ENCODE results near the gene TUBB3.
"Not testable (repeated sequence)": the region's sequence is repeated elsewhere in the genome, so short reads cannot be mapped to it uniquely, and the experiment has no call there.

Gene TUBB3

DNA sequence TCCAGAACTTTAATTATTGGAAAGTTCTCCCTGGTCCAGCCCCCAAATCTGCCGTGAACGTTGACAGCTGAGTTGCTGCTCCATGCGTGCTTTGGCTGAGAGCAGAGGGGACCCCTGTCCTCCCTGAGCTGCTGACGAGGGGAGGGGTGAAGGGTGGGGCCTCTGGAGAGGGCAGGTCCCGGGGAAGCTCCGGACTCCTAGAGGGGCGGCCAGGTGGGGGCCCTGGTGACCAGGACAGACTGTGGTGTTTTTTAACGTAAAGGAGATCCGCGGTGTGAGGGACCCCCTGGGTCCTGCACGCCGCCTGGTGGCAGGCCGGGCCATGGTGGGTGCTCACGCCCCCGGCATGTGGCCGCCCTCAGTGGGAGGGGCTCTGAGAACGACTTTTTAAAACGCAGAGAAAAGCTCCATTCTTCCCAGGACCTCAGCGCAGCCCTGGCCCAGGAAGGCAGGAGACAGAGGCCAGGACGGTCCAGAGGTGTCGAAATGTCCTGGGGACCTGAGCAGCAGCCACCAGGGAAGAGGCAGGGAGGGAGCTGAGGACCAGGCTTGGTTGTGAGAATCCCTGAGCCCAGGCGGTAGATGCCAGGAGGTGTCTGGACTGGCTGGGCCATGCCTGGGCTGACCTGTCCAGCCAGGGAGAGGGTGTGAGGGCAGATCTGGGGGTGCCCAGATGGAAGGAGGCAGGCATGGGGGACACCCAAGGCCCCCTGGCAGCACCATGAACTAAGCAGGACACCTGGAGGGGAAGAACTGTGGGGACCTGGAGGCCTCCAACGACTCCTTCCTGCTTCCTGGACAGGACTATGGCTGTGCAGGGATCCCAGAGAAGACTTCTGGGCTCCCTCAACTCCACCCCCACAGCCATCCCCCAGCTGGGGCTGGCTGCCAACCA is 4.4 kb upstream of the TUBB3 start, which contains the start of gene MC1R:
MC1R (plus strand) TSS at position 410 of the 895 bp plus-strand sequence; CDS start at position 807, 397 bp downstream.
- no peak for DNase-seq (ENCODE audit: low spot score)

DNA sequence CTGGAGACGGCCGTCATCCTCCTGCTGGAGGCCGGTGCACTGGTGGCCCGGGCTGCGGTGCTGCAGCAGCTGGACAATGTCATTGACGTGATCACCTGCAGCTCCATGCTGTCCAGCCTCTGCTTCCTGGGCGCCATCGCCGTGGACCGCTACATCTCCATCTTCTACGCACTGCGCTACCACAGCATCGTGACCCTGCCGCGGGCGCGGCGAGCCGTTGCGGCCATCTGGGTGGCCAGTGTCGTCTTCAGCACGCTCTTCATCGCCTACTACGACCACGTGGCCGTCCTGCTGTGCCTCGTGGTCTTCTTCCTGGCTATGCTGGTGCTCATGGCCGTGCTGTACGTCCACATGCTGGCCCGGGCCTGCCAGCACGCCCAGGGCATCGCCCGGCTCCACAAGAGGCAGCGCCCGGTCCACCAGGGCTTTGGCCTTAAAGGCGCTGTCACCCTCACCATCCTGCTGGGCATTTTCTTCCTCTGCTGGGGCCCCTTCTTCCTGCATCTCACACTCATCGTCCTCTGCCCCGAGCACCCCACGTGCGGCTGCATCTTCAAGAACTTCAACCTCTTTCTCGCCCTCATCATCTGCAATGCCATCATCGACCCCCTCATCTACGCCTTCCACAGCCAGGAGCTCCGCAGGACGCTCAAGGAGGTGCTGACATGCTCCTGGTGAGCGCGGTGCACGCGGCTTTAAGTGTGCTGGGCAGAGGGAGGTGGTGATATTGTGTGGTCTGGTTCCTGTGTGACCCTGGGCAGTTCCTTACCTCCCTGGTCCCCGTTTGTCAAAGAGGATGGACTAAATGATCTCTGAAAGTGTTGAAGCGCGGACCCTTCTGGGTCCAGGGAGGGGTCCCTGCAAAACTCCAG is 3.4 kb upstream of the TUBB3 start:
- no peak for DNase-seq (ENCODE audit: low spot score)

DNA sequence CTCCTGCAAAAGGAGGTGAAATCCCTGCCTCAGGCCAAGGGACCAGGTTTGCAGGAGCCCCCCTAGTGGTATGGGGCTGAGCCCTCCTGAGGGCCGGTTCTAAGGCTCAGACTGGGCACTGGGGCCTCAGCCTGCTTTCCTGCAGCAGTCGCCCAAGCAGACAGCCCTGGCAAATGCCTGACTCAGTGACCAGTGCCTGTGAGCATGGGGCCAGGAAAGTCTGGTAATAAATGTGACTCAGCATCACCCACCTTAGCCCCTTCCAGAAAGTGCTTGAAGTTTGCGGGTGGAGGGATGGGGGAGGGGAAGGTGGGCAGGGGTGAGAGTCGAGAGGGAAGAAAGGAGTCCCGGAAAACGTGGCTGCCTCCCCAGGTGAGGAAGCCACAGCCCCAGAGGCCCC is 2.4 kb upstream of the TUBB3 start:
- no peak for DNase-seq (ENCODE audit: low spot score)

DNA sequence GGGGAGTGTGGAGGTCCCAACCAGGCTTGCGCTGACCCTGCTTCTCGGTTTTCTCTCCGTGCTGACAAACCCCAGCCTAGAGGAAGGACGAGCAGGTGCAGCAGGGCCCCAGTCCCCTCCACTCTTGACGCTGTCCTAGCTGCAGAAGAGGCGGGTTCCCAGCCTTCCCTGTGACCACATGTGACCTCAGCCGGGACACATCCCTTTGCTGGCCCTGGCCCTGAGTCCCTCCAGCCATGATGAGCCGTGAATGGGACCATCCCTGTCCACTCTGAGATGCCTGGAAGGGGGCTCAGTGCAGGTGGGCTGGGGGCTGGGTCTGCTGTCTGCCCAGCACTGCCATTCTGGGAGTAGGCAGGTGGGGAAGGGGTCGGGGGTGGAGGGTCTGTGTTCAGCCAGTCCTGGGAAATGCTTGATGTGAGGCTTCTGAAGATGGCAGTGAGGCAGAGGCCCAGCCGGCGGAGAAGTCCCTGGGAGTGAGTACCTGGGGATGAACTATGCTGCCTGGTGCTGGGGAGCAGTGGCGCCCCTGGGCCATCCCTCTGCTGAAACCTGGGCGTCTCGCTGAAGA is 1.9 kb upstream of the TUBB3 start:
- no peak for DNase-seq (ENCODE audit: low spot score)

DNA sequence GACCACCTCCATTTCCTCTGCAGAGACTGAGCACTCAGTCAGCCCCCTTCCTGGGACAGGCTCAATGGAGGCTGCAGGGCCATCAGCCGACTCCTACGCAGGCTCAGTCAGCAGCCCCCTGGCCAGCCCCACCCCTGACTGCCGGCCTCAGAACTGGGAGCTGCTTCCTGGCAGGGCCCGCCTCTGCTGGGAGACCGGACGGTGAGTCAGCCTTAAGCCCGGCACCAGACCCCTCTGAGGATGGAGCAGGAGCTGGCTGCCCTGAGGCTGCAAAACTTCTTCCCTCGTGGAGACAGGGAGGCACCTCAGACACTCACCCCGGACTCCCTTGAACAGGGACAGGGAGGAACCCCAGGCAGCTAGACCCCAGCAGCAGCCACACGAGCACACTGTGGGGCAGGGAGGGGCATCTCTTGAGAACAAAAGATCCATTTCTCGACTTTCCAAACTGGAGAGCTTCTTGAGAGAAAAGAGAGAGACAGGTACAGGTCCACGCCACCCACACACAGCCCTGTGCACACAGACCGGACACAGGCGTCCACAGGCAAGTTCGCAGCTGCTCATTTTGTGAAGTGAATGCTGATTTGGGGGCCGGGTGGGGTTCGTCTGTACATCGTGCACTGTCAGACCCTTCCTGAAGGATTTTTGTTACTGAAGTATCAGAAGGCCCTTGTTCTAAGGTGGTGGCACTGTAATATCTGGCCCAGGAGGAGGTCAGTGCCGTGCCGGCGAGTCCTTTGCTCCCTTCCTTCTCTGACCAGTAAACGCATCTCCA is 1.3 kb upstream of the TUBB3 start:
- DNase-seq (ENCODE audit: low spot score): no peak

DNA sequence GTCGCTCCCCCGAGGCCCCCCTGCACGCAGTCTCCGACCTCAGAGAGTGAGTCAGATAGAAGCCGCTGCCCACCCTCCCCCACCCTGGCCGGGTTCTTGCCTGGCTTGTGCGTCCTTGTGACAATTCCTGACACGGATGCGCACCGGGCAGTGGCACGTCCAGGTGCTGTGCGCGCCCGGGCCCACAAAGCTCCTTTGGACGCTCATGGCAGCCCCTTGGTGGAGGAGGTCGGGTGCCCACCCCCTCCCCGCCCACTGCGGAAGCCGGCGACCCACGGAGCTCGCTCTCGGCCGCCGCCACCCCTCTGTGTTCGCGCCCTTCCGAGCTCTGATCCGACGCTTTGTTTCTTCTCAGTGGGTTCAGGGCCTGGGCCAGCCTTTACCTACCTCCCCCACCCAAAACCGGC is 662 bp upstream of the TUBB3 start:
- DNase-seq (ENCODE audit: low spot score): no peak

DNA sequence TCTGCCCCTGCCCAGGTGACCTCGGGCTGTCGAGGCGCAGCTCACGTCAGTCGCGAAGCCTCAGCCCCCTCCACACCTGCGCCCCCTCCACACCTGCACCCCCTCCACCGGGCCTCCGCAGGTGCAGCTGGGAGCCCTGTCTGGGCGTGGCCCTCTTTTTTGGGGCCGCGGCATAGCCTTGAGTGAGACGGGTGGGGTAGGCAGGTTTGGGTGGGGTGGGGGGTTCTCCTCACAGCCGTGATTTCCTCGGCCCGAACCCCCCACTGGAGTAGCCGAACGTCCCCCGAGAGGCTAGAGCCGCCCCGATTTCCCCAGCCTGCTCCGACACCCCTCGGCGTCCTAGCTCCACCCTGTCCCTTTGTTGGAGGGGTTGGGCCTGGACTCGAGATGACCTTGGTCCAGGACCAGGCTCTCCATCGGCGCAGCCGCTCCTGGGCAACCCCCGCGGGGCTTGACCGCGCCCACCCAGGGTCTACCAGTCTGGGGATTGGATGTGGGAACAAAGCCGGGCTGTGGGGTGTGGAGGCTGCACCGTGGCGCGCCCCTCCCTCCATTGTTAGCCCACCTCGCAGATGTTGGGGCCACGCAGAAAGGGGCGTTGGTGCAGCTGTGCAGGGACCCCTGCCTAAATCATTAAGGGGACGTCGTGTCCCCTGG is 626 bp downstream of the TUBB3 start:
- no peak for DNase-seq (ENCODE audit: low spot score)

DNA sequence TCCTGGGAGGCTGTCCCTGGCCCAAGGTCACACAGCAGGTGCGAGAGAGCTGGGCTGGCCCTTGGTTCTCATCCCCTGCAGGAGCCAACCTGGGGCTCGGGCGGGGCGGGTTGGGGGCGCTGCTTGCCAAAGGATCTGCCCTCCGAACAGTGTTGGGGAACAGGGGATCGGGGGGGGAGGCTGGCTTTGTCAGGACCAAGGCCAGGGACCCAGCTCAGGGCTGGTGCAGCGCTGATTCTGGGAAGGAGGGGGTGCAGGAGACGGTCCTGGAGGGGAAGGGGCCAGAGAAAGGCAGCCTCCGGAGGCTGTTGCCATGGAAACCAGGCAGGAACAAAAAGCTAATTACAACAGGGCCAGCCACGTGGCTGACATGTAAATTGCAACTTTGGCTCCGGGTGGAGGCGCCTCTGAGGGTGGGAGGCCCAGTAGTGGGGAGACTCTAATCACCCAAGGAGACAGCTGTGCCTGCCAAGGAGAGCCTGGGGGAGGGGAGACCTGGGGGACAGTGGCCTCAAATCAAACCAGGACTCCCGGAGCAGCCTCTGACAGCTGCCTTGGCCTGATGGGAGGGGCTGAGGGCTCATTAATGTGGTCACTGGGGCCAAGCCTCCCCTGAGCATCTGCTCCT is 1.3 kb downstream of the TUBB3 start:
- DNase-seq (ENCODE audit: low spot score): no peak

DNA sequence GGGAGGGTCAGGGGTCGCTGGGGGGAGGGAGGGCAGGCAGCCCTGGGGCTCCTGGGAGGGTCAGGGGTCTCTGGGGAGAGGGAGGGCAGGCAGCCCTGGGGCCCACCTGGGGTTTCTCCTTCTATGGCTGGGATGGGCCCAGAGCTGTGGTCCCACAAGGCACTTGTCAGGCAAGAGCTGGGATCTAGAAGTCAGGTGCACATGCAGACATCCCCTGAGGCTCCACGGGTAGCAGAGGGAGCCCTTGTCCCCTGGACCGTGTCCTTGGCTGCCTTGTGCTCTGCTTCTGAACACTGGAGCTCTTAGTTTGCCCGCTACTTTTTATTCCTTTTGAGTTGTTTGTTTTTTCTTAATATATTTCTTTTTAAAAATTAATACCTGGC is 1.8 kb downstream of the TUBB3 start:
- DNase-seq (ENCODE audit: low spot score): no peak

DNA sequence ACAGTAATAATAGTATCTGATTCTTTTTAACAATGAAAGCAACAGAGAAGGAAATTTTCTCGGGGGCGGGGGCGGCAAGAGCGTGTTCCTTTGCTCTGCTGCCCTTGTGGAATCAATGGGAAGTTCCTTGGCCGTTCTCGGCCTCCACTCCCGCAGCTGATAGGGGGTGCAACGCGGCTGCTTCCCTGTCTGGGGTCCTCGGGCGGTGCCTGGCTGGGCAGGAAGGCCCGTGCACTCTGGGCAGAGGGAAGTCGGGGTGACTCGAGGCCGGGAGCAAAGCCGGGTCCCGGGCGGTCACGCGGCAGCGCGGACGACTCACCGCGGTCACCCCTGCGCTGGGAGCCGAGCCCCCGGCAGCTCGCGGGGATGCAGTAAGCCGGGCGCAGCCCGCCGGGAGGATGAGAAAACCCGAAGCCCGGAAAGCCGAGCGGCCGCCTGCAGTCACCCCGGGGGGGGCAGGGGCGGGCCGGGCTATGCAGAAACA is 2.5 kb downstream of the TUBB3 start:
- no peak for DNase-seq (ENCODE audit: low spot score)

DNA sequence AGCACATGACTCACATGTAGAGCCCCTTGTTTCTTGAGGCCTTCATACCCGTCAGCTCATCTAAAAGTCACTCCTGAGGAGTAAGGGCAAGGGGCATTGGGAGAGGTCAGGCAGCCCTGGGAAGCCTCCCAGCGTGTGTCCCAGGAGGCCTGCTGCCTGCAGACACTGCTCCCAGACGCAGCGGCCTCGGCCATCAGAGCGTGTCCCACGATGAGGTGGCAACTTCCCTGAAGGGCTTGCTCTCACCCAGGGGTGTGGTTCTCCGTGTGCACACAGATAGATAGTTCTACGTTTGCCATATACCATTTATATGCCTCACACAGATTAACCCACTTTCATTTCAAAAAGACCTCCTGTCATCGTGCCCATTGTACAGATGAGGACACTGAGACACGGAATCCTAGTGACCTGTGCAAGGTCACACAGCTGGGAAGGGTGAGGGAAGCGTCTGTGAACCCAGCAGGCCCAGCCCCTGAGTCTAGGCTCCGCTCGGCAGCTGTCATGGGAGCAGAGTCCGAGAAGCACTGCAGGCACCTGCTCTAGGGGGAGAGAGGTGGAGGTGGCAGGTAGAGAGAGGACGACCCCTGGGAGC is 8.3 kb downstream of the TUBB3 start:
- no peak for DNase-seq (ENCODE audit: low spot score)

DNA sequence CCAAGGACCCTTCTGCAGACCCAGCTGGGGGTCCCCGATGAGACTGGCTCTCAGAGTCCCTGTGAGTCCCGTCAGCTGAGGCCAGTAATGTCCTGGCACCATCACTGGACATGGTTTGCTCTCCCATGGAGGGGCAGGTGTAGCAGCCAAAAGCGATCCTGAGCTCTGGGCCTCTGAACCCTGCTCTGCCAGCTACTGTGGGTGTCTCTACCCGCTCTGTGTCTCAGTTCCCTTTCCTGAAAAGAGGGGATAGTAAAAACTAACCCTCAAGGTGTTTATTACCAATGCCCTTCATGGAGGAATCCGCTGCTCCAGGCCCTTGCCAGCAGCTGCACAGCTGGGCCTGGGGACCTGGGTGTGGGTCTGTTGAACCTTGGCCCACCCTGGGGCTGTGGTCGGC is 8.8 kb downstream of the TUBB3 start:
- no peak for DNase-seq (ENCODE audit: low spot score)

DNA sequence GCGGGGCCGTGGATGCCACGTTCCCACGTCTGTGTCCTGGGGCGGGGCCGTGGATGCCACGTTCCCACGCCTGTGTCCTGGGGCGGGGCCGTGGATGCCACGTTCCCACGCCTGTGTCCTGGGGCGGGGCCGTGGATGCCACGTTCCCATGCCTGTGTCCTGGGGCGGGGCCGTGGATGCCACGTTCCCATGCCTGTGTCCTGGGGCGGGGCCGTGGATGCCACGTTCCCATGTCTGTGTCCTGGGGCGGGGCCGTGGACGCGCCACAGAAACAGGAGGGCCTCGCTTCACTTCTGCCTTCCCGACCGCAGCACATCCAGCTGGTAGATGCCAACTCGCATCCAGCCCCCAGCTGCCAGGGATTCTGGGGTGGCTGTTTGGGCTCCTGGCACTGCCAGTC is 10.9 kb downstream of the TUBB3 start:
- not testable (repeated sequence) for DNase-seq (ENCODE audit: low spot score)

DNA sequence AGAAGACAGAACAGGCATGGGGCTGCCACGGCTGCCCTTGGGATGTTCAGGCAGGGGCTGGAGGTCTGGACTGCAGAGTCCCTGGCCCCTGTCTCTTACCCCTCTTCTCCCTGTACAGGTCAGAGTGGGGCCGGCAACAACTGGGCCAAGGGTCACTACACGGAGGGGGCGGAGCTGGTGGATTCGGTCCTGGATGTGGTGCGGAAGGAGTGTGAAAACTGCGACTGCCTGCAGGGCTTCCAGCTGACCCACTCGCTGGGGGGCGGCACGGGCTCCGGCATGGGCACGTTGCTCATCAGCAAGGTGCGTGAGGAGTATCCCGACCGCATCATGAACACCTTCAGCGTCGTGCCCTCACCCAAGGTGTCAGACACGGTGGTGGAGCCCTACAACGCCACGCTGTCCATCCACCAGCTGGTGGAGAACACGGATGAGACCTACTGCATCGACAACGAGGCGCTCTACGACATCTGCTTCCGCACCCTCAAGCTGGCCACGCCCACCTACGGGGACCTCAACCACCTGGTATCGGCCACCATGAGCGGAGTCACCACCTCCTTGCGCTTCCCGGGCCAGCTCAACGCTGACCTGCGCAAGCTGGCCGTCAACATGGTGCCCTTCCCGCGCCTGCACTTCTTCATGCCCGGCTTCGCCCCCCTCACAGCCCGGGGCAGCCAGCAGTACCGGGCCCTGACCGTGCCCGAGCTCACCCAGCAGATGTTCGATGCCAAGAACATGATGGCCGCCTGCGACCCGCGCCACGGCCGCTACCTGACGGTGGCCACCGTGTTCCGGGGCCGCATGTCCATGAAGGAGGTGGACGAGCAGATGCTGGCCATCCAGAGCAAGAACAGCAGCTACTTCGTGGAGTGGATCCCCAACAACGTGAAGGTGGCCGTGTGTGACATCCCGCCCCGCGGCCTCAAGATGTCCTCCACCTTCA is 11.7 kb downstream of the TUBB3 start:
- no peak for DNase-seq (ENCODE audit: low spot score)

DNA sequence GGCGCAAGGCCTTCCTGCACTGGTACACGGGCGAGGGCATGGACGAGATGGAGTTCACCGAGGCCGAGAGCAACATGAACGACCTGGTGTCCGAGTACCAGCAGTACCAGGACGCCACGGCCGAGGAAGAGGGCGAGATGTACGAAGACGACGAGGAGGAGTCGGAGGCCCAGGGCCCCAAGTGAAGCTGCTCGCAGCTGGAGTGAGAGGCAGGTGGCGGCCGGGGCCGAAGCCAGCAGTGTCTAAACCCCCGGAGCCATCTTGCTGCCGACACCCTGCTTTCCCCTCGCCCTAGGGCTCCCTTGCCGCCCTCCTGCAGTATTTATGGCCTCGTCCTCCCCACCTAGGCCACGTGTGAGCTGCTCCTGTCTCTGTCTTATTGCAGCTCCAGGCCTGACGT is 12.5 kb downstream of the TUBB3 start:
- DNase-seq (ENCODE audit: low spot score): not testable (repeated sequence)

DNA sequence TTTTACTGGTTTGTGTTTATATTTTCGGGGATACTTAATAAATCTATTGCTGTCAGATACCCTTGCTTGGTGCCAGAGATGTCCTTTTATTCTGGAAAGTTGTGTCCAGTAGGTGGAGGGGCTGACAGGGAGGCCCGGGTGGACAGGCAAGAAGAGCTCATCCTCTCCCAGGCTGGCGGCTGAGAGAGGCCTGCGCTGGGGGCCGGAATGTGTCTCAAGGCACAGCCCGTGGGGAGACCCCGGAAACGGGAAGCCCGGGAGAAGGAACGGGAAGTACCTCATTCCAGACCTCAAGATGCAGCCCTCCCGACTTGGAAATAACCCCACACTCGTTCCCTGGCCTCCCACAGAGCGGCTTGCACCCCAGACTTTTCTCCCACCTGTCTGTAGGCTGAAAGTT is 12.9 kb downstream of the TUBB3 start:
- DNase-seq (ENCODE audit: low spot score): no peak

DNA sequence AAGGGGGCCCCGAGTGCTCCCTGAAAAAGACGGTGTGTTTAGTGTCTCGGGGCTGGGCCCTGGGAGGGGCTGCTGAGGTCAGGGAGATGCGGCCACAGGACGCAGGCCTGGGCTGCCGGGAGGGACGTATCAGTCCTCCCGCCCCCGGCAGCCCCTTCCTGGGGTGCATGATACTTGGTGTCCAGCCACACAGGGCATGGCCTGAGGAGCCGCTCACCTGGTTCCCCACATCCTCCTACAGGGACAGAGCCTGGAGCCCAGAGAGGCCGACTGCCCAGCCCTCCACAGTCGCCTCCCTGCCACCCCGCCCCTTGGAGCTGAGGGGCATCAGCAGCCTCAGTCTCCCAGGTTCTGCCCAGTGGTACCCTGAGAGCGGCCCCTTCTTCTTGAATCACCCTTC is 13.4 kb downstream of the TUBB3 start:
- no peak for DNase-seq (ENCODE audit: low spot score)

DNA sequence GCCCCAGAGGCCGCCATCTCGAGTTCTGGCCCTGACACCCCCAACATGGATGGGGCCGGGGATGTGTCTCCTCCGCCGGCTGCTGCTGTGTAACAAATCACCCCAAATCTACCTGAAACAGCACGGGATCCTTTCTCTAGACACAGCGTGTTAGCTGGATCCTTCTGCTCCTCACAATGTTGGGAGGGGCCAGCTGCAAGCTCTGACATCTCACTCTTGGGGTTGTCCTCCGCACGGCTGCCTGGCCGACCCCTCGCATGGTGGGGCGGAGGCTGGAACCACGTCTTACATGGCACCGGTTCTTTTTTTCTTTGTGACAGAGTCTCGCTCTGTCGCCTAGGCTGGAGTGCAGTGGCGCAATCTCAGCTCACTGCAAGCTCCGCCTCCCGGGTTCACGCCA is 13.8 kb downstream of the TUBB3 start:
- no peak for DNase-seq (ENCODE audit: low spot score)
